Pons (tissue), 1 donor: ENCODE data around the gene PER1.

ENCODE experiments used
- DNase-seq: peaks from one replicate; pipeline ENCODE4 v3.0.0-alpha.2; 2016; ENCODE audit warnings: low spot score

Gene PER1

DNA sequence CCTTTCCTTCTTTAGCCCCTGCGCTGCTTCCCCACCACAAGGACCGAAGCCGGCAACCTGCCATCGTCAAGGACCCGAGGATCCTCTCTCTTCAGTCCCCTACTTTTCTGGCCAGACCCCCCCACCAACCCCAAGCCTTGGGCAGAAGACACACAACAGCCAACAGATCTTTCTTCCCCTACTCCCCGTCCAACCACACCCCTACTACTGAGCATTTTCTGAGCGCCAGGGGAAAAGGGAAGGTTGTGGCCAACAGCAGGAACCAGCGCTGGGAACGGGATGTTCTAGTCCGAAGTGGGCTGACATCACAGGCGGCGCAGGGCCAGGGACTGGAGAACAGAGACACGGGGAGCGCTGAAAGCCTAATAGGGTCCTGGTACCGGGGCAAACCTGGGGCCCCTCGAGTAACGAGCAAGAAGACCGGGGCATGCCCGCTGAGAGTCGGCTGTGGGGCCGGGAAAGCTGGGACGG lies 528 bp downstream of the PER1 start:
- no peak for DNase-seq

- DNase-seq = peak; percentile 74
Observed at GRCh38 chr17:8151120-8151640, 1.0 kb downstream of the PER1 start.

- DNase-seq = no peak
Observed at GRCh38 chr17:8150194-8151119, 1.7 kb downstream of the PER1 start.

GRCh38 chr17:8149419-8150193 lies 2.6 kb downstream of the PER1 start:
- DNase-seq = no peak

- no peak for DNase-seq
Observed at GRCh38 chr17:8148560-8148959, 3.6 kb downstream of the PER1 start.

DNA sequence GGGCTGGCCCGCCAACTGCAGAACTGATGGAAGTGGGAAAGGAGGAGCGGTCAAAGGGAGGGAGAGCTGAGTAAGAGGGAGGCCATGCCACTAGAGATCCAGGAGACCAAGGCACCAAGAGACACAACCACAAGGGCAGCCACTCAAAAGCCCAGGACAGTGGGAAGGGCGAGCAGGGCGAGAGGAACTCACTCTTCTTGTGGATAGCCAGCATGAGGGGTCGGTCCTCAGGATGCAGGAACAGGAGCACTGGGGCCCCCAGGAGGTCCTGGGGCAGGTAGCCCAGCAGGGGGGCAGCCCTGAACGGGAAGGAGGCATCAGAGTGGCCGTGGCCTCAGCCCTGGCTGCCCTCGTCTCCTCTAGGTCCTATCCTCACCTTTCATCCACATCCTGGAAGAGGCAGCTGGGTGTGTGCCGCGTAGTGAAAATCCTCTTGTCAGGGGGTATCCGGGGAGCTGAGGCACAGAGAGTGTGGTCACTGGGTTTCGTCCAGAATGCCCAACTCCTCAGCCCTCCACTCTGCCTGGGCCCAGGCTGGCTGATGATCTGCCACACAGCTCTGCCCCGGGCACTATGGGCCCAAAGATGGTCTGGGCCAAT lies 4.3 kb downstream of the PER1 start:
- no peak for DNase-seq

- DNase-seq = no peak
Observed at GRCh38 chr17:8147141-8147804, 4.9 kb downstream of the PER1 start.

- no peak for DNase-seq
Observed at GRCh38 chr17:8146381-8147140, 5.6 kb downstream of the PER1 start.

DNA sequence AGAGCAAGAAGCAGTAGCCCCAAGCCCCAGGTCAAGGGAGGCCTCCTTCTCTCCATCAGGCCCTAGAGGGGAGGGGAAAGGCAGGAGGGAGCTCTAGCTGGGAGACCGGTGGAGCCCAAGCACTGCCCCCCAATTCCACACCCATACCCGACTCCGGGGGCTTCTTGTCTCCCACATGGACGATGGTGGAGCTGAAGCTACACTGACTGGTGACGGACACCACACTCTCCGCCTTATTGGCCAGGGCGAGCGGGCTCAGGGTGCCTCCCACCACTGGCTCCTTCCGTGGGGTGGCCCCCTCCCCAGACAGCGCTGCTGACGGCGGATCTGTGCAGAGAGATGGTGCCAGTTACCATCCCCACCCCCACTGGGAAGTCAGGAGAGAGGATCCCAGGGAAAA lies 6.4 kb downstream of the PER1 start:
- no peak for DNase-seq

GRCh38 chr17:8144401-8145231 lies 7.6 kb downstream of the PER1 start:
- no peak for DNase-seq

GRCh38 chr17:8143581-8144400 lies 8.4 kb downstream of the PER1 start:
- no peak for DNase-seq

GRCh38 chr17:8142887-8143580 lies 9.2 kb downstream of the PER1 start:
- no peak for DNase-seq

DNA sequence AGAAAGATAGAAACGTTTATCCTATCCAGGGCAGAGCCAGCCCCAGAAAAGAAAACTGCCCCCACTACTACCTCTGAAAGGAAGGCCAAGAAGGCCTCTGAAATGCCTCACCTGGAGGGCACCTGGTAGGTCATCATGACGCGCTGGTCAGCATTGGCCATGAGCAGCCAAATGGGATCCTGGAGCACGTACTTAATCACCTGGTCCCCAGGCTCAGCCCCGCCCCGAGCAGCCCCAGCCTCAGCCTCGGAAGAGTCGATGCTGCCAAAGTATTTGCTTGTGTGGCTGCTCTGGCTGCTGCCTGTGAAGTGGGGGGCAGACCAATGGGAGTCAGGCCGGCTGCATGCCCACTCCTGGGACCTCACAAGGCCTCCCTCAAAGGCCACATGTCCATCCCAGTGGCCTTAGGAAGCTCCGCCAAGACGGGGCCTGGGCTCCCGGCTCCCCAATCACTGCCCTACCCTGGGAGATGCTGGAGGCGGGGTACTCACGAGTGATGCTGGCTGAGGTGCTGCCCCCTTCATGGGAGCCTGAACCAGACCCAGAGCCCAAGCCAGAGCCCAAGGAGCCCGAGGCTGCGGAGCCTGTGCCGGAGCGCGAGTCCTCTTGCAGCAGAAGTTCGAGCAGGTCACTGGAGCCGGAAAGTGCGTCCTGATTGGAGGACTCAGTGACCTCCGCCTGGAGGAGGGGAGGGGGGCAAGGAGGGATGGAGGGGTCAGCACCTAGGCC lies 9.9 kb downstream of the PER1 start:
- no peak for DNase-seq

DNA sequence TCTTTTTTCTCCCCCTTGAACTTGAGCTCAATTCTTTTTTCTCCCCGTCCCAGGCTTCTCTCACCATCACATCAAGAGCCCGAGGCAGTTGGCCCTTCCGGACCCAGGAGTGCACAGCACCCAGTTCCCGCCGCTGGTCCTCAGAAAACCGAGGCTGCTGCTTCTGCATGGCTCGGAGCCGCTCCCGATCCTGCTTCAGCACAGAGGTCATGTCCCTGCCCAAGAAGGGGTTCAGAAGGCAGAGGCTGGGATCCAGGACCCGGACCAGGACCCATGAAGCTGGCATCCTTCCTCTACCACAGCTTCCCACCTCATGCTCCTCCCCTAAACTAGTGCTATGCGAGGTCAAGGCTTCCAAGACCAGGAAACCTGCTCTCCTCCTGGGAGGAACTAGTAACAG lies 10.5 kb downstream of the PER1 start:
- DNase-seq = no peak

- DNase-seq = no peak
Observed at GRCh38 chr17:8141045-8141444, 11.2 kb downstream of the PER1 start.

- DNase-seq = no peak
Observed at GRCh38 chr17:8140065-8141029, 11.9 kb downstream of the PER1 start.
